HG02798 (cell line): ENCODE data around the gene YES1.
"Not testable (repeated sequence)": the region's sequence is repeated elsewhere in the genome, so short reads cannot be mapped to it uniquely, and the experiment has no call there.

Experiments
- ATAC-seq: cut with Tn5 transposase; IDR thresholded peaks from one replicate; pipeline ENCODE4 v1.9.1; 2021; ENCODE audit warnings: mild to moderate bottlenecking; ENCODE audit not compliant: unreplicated experiment, poor library complexity

The YES1 gene

DNA sequence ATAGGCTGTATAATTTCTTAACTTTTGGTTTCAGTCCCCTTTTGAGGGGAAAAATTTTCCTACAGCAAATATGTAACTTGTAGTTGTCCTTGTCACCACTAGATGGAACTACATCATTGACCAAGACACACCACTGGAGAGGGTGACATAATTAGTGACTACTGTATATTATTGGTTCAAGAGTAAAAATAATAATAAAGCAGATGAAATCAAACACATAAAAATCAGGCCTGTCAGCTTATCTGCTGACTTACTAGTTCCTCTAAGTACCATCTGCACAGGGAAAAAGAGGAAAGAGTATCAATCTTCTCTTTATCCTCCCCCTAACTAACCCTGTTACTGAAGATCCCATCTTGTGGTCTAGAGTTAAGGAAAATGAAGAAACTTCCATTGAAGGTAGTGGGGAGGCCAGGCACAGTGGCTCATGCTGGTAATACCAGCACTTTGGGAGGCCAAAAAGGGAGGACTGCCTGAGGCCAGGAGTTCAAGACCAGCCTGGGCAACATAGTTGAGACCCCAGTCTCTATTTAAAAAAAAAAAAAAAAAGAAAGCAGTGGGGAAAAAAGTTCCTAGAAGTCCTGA, 70.0 kb downstream of the YES1 start:
- peak; percentile 82 for ATAC-seq

DNA sequence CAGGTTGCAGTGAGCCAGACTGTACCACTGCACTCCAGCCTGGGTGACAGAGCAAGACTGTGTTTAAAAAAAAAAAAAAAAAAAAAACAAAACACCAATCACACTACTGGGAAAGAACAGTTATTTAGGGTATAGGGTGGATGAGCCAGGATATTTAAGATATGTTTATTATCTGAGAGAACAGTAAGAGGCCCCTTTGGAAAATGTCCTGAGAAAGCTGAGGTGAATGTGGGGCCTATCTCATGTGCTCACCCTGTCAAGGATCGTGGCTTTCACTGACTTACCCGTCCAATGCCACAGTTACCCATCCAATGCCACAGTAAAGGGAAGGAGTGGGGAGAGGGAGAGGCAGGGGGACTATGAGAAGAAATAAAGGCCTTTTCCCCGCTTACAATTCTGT, 79.7 kb downstream of the YES1 start:
- ATAC-seq = no peak

DNA sequence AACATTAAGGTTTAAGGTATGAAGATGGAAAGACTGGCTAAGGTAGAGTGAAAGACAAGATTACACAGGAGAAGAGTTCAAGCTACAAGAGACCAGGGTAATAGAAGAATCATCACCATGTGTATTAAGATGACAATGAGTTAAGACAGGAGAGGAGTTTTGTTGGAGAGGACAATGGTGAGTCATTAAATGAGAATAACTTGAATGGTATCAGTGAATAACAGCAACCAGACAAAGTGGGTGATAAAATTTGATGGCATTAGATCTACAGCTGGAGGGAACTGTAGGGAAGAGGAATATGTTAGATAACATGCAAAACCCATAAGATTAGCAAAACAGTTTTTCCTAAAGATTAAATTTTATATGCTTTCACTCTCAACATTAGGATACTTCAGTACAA, 80.9 kb downstream of the YES1 start:
- ATAC-seq = no peak

DNA sequence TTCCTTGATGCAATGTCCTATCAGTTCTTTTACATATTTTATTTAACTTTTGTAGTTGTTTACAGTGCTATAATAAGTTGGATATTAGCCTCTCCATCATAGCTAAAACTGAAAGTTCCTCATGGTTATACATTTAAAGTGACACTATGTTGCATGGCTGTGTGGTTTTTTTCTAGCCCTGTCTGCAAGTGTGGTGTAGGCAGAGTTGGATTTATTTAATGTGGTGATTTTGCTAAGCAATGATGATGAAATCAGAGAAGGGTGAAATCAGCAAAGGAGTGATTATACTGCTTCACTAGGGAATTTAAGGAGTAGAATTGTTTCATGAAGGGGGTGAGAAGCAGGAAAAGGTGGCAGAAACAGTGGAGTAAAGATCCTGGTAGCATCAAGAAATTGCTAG, 81.3 kb downstream of the YES1 start:
- no peak for ATAC-seq

DNA sequence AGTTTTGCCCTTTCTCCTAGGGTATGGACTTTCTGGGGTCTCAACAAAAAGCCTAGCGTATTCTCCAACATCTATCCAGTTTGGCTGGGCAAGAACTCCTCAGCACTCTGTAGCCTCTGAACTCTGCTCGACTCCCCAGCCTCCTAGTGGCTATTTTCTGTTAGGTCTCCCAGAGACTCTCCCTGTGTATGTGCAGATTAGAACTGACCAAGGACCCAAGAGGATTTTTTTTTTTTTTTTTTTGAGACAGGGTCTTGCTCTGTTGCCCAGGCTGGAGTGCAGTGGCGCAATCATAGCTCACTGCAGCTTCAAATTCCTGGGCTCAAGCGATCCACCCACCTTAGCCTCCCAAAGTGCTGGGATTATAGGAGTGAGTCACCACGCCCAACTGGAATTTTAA, 81.9 kb downstream of the YES1 start:
- not testable (repeated sequence) for ATAC-seq

DNA sequence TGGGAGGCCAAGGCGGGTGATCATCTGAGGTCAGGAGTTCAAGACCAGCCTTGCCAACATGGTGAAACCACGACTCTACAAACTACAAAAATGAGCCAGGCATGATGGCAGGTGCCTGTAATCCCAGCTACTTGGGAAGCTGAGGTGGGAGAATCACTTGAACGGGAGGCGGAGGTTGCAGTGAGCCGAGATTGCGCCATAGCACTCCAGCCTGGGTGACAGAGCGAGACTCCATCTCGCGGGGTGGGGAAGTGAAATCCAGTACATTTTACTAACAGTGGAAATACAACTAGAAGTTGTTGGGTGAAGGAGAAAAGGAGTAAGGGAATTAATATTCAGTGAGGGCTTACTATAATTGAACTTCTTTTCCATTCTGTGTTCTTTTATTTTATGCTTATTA, 86.4 kb downstream of the YES1 start:
- ATAC-seq = no peak

DNA sequence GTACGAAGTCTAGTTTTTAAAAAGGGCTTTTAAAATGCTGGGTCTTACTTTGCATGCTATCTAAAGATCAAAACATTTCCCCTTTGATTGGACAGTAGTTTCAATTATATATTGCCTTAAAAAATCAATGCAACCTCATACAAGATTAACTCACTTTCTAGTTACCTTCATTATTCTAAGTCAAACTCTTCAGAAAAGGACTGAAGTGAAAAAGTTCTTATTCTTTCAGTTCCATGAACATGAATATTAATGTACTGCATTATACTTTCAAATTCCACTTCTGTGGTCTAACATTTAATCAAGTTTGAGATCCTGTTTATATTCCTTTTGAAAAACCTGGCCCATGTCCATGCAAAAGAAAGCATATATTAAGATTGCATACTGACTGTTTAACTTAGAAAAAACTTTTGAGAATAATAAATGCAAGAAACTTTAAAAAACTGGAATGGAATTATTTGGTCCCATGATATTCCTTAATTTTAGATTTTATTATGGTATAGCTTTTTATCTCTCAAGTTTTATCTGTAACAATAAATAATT, 88.4 kb downstream of the YES1 start:
- ATAC-seq = no peak

DNA sequence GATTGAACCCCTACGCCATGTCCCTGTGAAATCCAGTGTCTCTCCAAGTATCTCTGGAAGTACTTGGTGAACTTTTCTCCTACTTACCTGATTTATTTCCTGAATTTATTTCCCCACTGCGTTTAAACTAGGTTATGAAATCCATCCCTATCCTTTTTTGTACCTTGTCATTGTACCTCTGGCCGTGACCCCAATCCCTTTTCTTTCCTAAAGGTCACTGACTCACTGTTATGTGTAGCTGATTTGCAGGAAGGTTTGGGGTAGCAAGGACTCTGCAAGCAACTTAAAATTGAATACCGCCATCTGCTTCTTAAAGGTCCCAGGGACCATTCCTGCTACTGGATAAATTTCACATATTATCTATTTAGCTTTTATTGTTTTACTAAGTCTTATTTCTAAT, 95.0 kb downstream of the YES1 start:
- ATAC-seq = no peak

DNA sequence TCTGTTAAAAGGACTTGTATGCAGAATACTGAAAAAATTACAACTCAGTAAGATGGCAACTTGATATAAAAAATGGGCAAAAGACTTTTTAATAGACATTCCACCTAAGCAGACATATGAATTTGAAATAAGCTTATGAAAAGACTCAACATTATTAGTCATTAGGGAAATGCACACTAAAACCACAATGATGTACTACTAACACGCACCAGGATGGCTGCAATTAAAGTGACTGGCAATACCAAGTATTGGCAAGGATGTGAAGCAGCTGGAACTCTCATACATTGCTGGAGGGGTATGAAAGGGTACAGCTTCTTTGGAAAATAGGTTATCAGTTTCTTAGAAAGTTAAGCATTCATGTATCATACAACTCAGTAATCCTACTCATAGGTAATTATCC, 96.4 kb downstream of the YES1 start:
- no peak for ATAC-seq

DNA sequence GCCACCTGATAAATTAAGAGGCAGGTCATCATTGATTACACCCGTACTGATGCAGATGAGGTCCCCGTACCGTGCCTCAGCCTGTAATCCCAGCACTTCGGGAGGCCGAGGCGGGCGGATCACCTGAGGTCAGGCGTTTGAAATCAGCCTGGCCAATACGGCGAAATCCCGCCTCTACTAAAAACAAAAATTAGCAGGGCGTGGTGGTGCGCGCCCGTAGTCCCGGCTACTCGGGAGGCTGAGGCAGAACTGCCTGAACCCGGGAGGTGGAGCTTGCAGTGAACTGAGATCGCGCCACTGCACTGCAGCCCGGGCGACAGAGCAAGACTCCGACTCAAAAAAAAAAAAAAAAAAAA, 98.9 kb downstream of the YES1 start:
- no peak for ATAC-seq

DNA sequence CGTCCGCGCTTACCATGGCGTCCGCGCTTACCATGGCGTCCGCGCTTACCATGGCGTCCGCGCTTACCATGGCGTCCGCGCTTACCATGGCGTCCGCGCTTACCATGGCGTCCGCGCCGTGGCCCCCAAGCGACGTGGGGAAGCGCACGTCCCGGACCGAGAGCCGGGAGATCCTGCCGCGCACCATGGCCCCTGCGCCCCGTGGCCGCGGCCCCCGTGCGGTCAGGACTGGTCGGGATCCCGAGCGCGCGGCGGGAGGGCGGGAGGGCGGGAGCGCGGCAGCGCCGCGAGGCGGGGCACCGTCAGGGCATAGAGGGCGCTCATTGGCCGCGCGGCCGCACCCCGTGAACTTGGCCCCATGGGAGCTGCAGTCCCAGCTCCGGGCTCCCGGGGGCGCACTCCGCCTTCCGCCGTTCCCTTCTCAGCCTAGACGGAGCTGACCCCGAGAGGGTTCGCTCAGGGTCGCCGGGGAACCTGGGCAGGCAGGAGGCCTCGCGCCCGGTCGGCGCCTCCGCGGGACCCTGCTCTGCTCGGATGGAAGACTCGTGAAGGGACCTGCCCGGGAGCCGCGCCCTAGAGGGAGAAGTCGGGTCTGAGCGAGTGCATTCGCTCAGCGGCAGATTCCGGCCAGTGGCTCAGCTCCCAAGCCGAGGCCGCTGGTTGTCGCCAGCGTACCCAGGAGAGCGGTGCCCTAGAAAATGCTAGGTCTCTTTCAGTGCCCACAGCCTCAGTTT, 99.5 kb downstream of the YES1 start, which contains the start of gene ENOSF1:
TSS of gene ENOSF1 (minus strand) at position 230 of the 734 bp plus-strand sequence. CDS start at position 187, 43 bp downstream.
- peak; percentile 89 for ATAC-seq

DNA sequence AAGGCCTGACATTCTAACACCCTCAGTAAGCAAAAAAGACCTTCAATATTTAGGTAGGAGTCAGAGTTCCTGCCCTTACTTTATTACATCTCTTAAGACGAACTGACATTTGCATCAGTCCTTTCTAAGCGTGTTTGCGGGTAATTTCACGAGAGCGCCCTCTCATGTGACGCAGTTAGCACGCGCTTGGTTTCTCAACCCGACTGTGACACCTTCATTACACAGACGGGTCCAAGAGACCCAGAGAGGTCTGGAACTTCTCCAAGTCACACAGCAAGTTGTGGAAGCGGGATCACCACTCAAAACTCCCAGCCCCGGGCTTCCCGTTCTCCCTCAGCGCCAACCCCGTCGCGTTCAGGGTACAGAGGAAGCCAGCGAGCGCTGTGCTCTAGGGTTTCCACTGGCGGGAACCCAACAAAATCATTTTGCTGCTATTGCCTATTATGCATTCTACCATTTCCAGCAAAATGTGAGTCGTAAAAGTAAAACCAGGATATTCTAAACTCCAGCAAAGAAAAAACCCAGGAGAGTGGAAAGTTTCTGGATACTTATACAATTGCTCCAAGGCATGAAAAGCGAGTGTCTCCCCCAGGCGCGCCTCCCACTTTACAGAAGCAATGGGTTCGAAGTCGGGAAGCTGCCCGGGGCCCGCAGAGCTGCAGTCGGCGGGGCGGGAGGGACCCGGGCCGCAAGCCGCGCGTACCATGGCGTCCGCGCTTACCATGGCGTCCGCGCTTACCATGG, 100.2 kb downstream of the YES1 start:
- ATAC-seq = peak; percentile 64

DNA sequence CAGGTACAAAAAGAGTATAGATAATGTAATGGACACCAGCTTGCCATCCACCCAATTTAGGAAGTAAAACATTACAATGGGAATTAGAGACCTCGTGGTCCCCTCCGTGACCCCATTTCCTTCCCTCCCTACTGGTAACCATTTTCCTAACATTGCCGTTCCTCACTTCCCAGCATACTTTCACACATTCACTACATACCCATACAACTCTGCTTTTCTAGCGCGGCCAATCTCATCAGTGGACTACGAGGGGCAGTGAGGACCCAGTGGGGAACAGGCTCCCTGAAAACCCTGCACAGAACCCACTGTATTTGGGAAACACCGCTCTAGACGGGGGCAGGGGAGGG, 100.8 kb downstream of the YES1 start:
- no peak for ATAC-seq

DNA sequence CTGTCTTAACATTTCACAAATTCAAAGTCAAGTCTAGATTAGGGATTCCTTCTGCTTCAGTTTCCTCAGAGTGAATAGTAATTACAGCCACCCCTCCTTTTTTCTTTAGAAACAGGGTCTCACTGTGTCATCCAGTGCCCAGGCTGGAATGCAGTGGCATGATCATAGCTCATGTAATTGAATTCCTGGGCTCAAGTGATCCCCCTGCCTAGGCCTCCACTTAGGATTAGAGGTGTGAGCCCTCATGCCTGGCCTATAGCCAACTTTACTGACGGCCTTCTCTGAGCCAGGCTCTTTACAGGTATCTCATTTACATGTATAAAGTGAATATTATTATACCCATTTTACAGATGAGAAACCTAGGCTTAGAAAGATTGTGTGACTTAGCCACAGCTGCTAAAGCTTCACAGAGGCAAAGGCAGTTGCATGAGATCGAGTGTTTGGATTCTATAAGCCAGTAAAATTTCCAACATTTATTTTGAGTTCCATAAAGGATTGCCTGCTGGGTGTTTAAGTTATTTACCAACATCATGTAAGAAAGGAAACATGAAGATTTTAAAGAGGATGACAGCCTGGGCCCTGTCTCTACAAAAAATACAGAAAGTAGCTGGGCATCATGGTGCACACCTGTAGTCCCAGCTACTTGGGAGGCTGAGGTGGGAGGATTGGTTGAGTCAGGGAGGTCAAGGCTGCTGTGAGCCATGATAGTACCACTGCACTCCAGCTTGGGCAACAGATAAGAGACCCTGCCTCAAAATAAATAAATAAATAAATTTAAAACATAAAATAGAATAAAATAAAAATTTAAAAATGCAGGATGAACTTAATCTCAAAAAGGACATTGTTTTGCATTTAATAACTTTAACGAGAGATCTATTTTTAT, 101.4 kb downstream of the YES1 start:
- no peak for ATAC-seq

DNA sequence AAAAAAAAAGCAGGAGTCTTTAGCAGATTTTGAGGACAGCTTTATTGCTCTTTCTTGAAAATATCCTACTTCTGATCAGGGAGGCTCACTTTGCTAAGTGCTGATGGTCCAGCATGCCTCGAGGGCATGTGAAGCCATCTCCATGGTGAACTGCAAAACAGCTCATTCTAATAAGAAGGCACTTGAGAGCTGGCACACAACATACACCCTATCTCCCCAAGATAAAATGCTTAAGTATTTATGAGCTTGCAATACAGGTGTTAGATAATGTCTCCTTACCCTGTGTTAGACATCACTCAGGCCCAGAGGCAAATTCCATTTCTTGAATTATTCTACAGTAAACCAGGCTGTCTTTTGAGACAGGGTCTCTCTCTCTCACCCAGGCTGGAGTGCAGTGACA, 102.3 kb downstream of the YES1 start:
- no peak for ATAC-seq

DNA sequence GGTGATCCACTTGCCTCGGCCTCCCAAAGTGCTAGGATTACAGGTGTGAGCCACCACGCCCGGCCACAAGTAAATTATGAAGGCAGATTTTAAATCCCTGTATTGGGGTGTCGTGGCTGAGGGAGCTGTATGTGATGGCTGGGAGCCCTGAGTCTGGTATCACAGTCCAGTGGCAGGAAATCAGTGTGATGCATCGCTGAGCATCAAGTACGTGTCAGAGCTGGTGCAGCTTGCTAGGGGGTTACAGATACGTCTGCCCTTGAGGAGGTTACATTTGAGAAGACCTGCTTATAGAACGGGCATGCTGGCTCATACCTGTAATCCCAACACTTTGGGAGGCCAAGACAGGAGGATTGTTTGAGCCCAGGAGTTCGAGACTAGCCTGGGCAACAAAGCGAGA, 103.9 kb downstream of the YES1 start:
- ATAC-seq = no peak

DNA sequence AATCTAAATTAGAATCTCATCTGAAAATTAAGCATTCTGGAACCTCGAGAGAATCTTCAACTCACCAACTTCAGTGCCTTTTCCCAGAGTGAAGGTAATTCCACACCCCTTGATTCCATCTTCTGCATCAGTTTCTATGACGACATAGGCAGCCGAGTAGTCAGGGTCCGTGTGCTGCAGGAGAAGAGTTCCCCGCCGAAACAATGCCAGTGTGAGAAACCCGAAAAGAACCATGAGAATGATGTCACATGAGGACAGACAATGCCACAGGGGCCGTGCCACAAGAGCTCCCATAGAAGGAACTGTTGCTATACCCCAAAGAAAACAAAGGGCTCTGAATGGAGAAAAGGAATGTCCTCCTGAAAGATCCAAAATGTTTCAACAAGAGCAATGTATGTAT, 105.6 kb downstream of the YES1 start:
- ATAC-seq = no peak

DNA sequence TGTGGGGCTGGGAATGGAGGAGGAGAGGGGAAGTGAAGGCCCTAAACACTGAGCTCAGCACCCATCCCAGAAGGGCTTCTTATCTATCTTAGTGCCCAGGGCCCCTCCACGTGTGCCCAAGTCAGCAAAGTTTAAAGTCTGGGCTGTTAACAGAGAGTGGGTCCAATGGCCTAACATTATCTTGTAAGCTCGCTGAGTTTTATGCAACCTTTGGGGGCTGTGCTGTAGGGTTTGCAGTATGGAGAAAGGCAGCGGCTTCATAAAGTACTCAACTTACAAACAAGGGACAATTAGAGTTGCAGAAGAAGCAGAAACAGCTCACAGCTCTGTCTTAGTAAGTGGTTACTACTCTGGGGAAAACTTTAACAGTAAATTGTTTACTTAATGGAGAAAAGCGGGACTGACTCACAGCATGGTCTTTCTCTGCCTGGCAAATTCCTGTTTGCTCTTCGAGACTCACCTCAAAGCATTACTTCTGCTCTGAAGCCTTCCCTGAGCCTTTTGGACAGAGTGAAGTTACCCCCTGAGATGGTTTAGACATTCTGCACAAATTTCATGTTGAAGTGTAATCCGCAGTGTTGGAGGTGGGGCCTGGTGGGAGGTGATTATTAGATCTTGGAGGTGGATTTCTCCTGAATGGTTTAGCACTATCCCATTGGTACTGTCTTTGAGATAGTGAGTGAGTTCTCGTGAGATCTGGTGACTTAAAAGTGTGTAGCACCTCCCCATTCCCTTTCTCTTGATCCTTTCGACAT, 108.7 kb downstream of the YES1 start:
- no peak for ATAC-seq

DNA sequence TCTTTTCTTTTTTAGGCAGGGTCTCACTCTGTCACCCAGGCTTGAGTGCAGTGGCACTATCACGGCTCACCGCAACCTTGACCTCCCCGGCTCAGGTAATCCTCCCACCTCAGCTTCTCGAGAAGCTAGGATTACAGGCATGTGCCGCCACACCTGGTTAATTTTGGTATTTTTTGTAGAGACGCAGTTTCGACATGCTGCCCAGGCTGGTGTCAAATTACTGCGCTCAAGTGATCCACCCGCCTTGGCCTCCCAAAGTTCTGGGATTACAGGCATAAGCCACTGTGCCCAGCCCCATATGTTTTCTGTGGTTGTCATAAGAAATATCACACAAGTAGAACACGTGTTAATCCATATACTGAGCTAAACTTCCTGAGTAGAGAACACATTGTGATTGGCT, 114.2 kb downstream of the YES1 start:
- ATAC-seq = no peak

DNA sequence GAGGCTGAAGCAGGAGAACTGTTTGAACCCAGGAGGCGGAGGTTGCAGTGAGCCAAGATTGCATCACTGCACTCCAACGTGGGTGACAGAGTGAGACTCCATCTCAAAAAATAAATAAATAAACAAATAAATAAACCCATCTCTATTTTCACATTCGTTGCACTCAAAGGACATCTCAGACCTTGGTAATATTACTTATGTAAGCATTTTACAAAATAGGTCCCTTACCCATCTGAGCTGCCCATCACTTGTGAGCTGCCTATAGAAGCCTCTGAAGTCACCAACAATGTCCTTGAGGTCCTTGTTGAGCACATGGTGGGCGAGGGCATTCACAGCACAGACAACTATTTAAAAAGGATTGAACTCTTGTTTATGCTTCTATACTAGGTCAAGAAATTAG, 115.0 kb downstream of the YES1 start:
- ATAC-seq = no peak
